ENCODE results near the gene STK4.

DNA sequence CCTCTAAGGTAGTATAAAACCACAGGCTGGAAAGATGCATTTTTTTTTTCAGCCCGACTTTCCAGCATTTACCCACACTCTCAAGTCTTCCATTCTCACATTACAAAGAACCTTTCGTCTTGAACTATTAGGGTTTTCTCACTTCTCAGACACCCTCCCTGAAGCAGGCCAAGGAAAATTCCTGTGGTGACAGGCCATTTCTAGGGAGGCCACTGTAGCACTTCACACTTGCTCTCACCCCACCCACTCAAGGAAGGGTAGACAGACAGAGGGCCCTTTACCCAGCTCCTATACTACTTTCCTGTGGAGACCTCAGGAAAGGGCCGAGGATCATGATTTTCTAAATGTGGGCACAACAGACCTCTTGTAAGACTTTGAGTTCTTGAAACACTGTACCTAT is 106.9 kb downstream of the STK4 start:
- TF ChIP-seq POLR2AphosphoS5 (IDR thresholded peaks at IDR 0.05; ENCODE audit: low read depth, low read length) (no peak), POLR2A (IDR thresholded peaks at IDR 0.05; ENCODE audit: low read depth, low read length) (no peak), TAF1 (IDR thresholded peaks at IDR 0.05; ENCODE audit: borderline replicate concordance, low read depth, low read length) (no peak)
